K562 (cell line): Measurements from ENCODE around the gene ASAH2. TPM values are rescaled to one million over a fixed set of nuclear protein-coding genes. Genes with fewer than 3 reads are reported as not detected.

Experiments used
- ARID3A ChIP-seq: IDR thresholded peaks from 2 replicates; pipeline ENCODE4 v1.6.1; 2012; ENCODE audit warnings: low read depth, low read length, improper control_type of control experiment, borderline replicate concordance
- ATF3 ChIP-seq, 2 experiments: fragments of 450-650 bp in 1 of 2; sonication (generic) in 1 of 2; formaldehyde crosslinking in 1 of 2; IDR thresholded peaks in 1 of 2; conservative IDR thresholded peaks in 1 of 2; 2 replicates each; pipeline versions ENCODE4 v1.6.1 to v1.8.1; 2016 to 2023; ENCODE audit warnings: mild to moderate bottlenecking in 2 of 2, moderate library complexity in 2 of 2, inconsistent platforms in 1 of 2, missing genetic modification reagents in 1 of 2
- ATF7 ChIP-seq: fragments of 450-650 bp; IDR thresholded peaks from 2 replicates; pipeline ENCODE4 v1.7.1; 2014; ENCODE audit warnings: mild to moderate bottlenecking, moderate library complexity
- BRD4 ChIP-seq: fragments of 200-600 bp; sonication (generic); IDR thresholded peaks from 2 replicates; pipeline ENCODE4 v1.6.1; 2017; ENCODE audit warnings: inconsistent platforms
- DMBX1 ChIP-seq: fragments of 250-450 bp; sonication (Bioruptor Pico); IDR thresholded peaks from 2 replicates; pipeline ENCODE4 v1.8.0; 2022; ENCODE audit warnings: inconsistent platforms, mild to moderate bottlenecking, moderate library complexity, borderline replicate concordance
- FOXA3 ChIP-seq, 2 experiments: fragments of 450-650 bp in 1 of 2; sonication (generic) in 1 of 2; formaldehyde crosslinking; IDR thresholded peaks in 1 of 2; conservative IDR thresholded peaks in 1 of 2; 2 replicates each; pipeline versions ENCODE4 v1.4.0 to v1.8.0; 2020 to 2022; ENCODE audit warnings: mild to moderate bottlenecking in 2 of 2, missing genetic modification reagents in 1 of 2
- HMG20A ChIP-seq: fragments of 450-650 bp; formaldehyde crosslinking; conservative IDR thresholded peaks from 2 replicates; pipeline ENCODE4 v1.4.0; 2020; ENCODE audit warnings: mild to moderate bottlenecking, mixed read lengths
- JUND ChIP-seq, 2 experiments: IDR thresholded peaks; 2 replicates in 1 of 2; 3 replicates in 1 of 2; pipeline ENCODE4 v1.6.1; 2011; ENCODE audit warnings: borderline replicate concordance in 2 of 2, low read depth in 2 of 2, low read length in 2 of 2, improper control_type of control experiment in 1 of 2, missing biosample characterization in 1 of 2, missing genetic modification characterization in 1 of 2, missing genetic modification reagents in 1 of 2
- NCOA1 ChIP-seq: fragments of 450-650 bp; IDR thresholded peaks from 2 replicates; pipeline ENCODE4 v1.6.1; 2016; ENCODE audit warnings: low read depth
- POLR2AphosphoS5 ChIP-seq: IDR thresholded peaks from 2 replicates; pipeline ENCODE4 v1.6.1; 2011; ENCODE audit warnings: mild to moderate bottlenecking, low read depth, low read length, moderate library complexity; ENCODE audit not compliant: control insufficient read depth, insufficient read depth
- SMARCA4 ChIP-seq: fragments of 450-650 bp; IDR thresholded peaks from 2 replicates; pipeline ENCODE4 v1.6.1; 2016
- SRSF1 ChIP-seq: fragments of 200-400 bp; formaldehyde crosslinking; IDR thresholded peaks from 2 replicates; pipeline ENCODE4 v1.6.1; 2017; ENCODE audit warnings: mild to moderate bottlenecking, low read depth, low read length, moderate library complexity
- TEAD4 ChIP-seq, 2 experiments: sonication (generic) in 1 of 2; formaldehyde crosslinking in 1 of 2; IDR thresholded peaks; 2 replicates each; pipeline versions ENCODE4 v1.6.1 to v1.8.0; 2012 to 2022; ENCODE audit warnings: borderline replicate concordance in 1 of 2, inconsistent platforms in 1 of 2, low read length in 1 of 2, mild to moderate bottlenecking in 1 of 2, missing genetic modification reagents in 1 of 2
- ZNF324 ChIP-seq: fragments of 250-450 bp; sonication (Bioruptor Pico); IDR thresholded peaks from 2 replicates; pipeline ENCODE4 v1.4.0; 2020; ENCODE audit warnings: mild to moderate bottlenecking
- ZNF518B ChIP-seq: fragments of 250-450 bp; sonication (Bioruptor Pico); IDR thresholded peaks from 2 replicates; pipeline ENCODE4 v1.5.0; 2021; ENCODE audit warnings: mild to moderate bottlenecking, moderate library complexity
- ZNF764 ChIP-seq: fragments of 250-450 bp; sonication (Bioruptor Pico); IDR thresholded peaks from 2 replicates; pipeline ENCODE4 v1.4.0; 2020; ENCODE audit warnings: low read depth, mild to moderate bottlenecking, moderate library complexity
- polyA plus RNA-seq, 8 experiments: library from polyadenylated mRNA; depleted of rRNA in 4 of 8; stranded (reverse) in 5 of 8; unstranded in 3 of 8; fragments of >200 nt; fragmentation: Nextera tagmentation in 2 of 8; fragmentation: Illumina TruSeq in 1 of 8; extraction: Ambion mirVana in 2 of 8; extraction: Trizol in 1 of 8; gene quantifications; 2 replicates each; pipeline versions ENCODE4 v1.2.1 to v1.2.3, GENCODE V29; 2011 to 2014; ENCODE audit warnings: inconsistent platforms in 1 of 8, missing spikeins in 1 of 8
- total RNA-seq, 7 experiments: library from RNA; depleted of rRNA in 6 of 7; stranded (reverse); fragments of >200 nt in 6 of 7; fragmentation: Illumina TruSeq in 2 of 7; extraction: Trizol in 2 of 7; gene quantifications; 2 replicates each; pipeline versions ENCODE4 v1.2.1 to v1.2.3, GENCODE V29; 2011 to 2021; ENCODE audit warnings: low replicate concordance in 1 of 7

ASAH2 gene
- total and polyA plus RNA-seq, 9 of the 15 experiments (the other 6 are each of a cell fraction or from before 2014, with no cell fraction given): 2.5 to 12.0 (median 8.5) TPM

GRCh38 chr10:50275650-50276235 lies 24.4 kb upstream of the ASAH2 start (continued):
- TF ChIP-seq ZNF764 (CRISPR knock-in tag) (no peak), ATF7 (peak; percentile 42; the same call in 1 of the 2 replicates), JUND (IDR thresholded peaks at IDR 0.05; ENCODE audit: borderline replicate concordance, low read depth, low read length) (peak; percentile 70), JUND (tag; IDR thresholded peaks at IDR 0.05; ENCODE audit: borderline replicate concordance, low read depth, low read length) (peak; percentile 48; the same call in 1 of the 3 replicates), ARID3A (peak; percentile 77; the same call in 1 of the 2 replicates), NCOA1 (0 out of 2 replicates have a peak, but pooled peaks have one; percentile 16), ZNF324 (CRISPR knock-in tag) (no peak), POLR2AphosphoS5 (no peak), DMBX1 (CRISPR knock-in tag) (peak; percentile 37; the same call in 1 of the 2 replicates), SMARCA4 (peak; percentile 91), TEAD4 (IDR thresholded peaks at IDR 0.05; ENCODE audit: low read length) (peak; percentile 40; the same call in 1 of the 2 replicates), TEAD4 (CRISPR knock-in tag; IDR thresholded peaks at IDR 0.05; ENCODE audit: borderline replicate concordance) (no peak), ZNF518B (CRISPR knock-in tag) (no peak), BRD4 (no peak), ATF3 (IDR thresholded peaks at IDR 0.05) (peak; percentile 14; the same call in 1 of the 2 replicates), ATF3 (CRISPR knock-in tag; conservative IDR thresholded peaks at IDR 0.05) (peak; percentile 39; the same call in 1 of the 2 replicates), FOXA3 (CRISPR knock-in tag; conservative IDR thresholded peaks at IDR 0.05 in 1 of 2, IDR thresholded peaks at IDR 0.05 in 1 of 2) (no peak), SRSF1 (no peak), HMG20A (CRISPR knock-in tag) (no peak)
